Activated CD4-positive, alpha-beta memory T cell treated with anti-CD3 and anti-CD28 coated beads for 36 hours (primary cell): ENCODE results near the gene TMCC1. TPM values are rescaled to one million over a fixed set of nuclear protein-coding genes. Genes with fewer than 3 reads are reported as not detected.

Source experiments
- CTCF ChIA-PET: fragments of 350-600 bp; sonication (Branson Sonifier 250); formaldehyde crosslinking; loops from one replicate; lab custom pipeline; 2021; ENCODE audit warnings: antibody characterized with exemption, inconsistent platforms; lab: Charles Lee
- POLR2A ChIA-PET: fragments of 350-600 bp; sonication (Branson Sonifier 250); formaldehyde crosslinking; loops from one replicate; lab custom pipeline; 2021; ENCODE audit warnings: antibody characterized with exemption; lab: Charles Lee
- DNase-seq: peaks from one replicate; pipeline ENCODE4 v3.0.0-alpha.2; 2020
- H3K27ac Mint-ChIP-seq: one replicate; pipeline ENCODE4 v1.8.0; 2021; ENCODE audit warnings: mixed read lengths
- H3K27me3 Mint-ChIP-seq: one replicate; pipeline ENCODE4 v1.8.0; 2021; ENCODE audit warnings: mixed read lengths
- H3K36me3 Mint-ChIP-seq: one replicate; pipeline ENCODE4 v1.8.0; 2021; ENCODE audit warnings: mixed read lengths
- H3K4me1 Mint-ChIP-seq: one replicate; pipeline ENCODE4 v1.8.0; 2021; ENCODE audit warnings: low read depth, mixed read lengths
- H3K4me3 Mint-ChIP-seq: one replicate; pipeline ENCODE4 v1.8.0; 2021; ENCODE audit warnings: mild to moderate bottlenecking, mixed read lengths
- H3K9me3 Mint-ChIP-seq: one replicate; pipeline ENCODE4 v1.8.0; 2021; ENCODE audit warnings: mixed read lengths
- intact Hi-C: fragments of 100-400 bp; cut with micrococcal nuclease; formaldehyde crosslinking; loops from one replicate; pipeline ENCODE4 v1.15.1; 2023
- total RNA-seq, 2 experiments: library from RNA; stranded (reverse); gene quantifications; one replicate each; pipeline ENCODE4 v1.2.3, GENCODE V29; 2021

Gene TMCC1
- total RNA-seq, 2 experiments from 2014 or later = 20.6 to 20.8 TPM

GRCh38 chr3:129831503-129831902, 62.0 kb downstream of the TMCC1 start:
- DNase-seq = no peak
- H3K36me3 Mint-ChIP-seq = peaks cover 1% of the 10 kb centered on the region
- H3K4me1 Mint-ChIP-seq = peaks cover 16% of the 10 kb centered on the region
- ChIA-PET CTCF (interaction anchor here (1.6 to 9.4 kb wide), 3 partner anchors 185 to 341 kb away, joined by 5 to 56 read pairs (median 6); no protein-coding TSS in a partner anchor), POLR2A (no interaction called here)
- H3K27ac Mint-ChIP-seq = no peak overlapping the region
- intact Hi-C loops = no loop called here
- no peaks in the 10 kb centered on the region for H3K27me3 Mint-ChIP-seq
- no peak overlapping the region for H3K4me3 Mint-ChIP-seq
- H3K9me3 Mint-ChIP-seq = no peaks in the 10 kb centered on the region

GRCh38 chr3:129829640-129830039, 63.9 kb downstream of the TMCC1 start:
- H3K9me3 Mint-ChIP-seq = no peaks in the 10 kb centered on the region
- H3K4me3 Mint-ChIP-seq = no peak overlapping the region
- POLR2A ChIA-PET = no interaction called here
- no peaks in the 10 kb centered on the region for H3K27me3 Mint-ChIP-seq
- CTCF ChIA-PET = interaction anchor here (0.6 to 9.4 kb wide), 9 partner anchors 174 to 344 kb away, joined by 3 to 56 read pairs (median 5); no protein-coding TSS in a partner anchor
- intact Hi-C loops = loop anchor here (1.0 to 5.0 kb wide), 4 partner anchors 103 to 447 kb away; no protein-coding TSS in a partner anchor
- peaks cover 15% of the 10 kb centered on the region for H3K4me1 Mint-ChIP-seq
- DNase-seq = peak; percentile 31
- H3K36me3 Mint-ChIP-seq = peaks cover 1% of the 10 kb centered on the region
- H3K27ac Mint-ChIP-seq = no peak overlapping the region

GRCh38 chr3:129827765-129828164, 65.7 kb downstream of the TMCC1 start:
- intact Hi-C loops = loop anchor here (1.0 to 5.0 kb wide), 4 partner anchors 105 to 445 kb away; no protein-coding TSS in a partner anchor
- Mint-ChIP-seq H3K4me3 (no peak overlapping the region), H3K4me1 (peaks cover 15% of the 10 kb centered on the region), H3K36me3 (peaks cover 3% of the 10 kb centered on the region), H3K27ac (no peak overlapping the region), H3K9me3 (no peaks in the 10 kb centered on the region), H3K27me3 (no peaks in the 10 kb centered on the region)
- DNase-seq = peak; percentile 60
- ChIA-PET POLR2A (interaction anchor here (1.1 kb wide), 1 partner anchor 200 kb away, joined by 3 read pairs; no protein-coding TSS in a partner anchor), CTCF (interaction anchor here (1.0 to 9.4 kb wide), 6 partner anchors 17 to 337 kb away, joined by 3 to 56 read pairs (median 8); no protein-coding TSS in a partner anchor)

- no peak overlapping the region for H3K27ac Mint-ChIP-seq
- POLR2A ChIA-PET = no interaction called here
Measured at GRCh38 chr3:129824926-129825541, 68.5 kb downstream of the TMCC1 start.

GRCh38 chr3:129822679-129823078, 70.8 kb downstream of the TMCC1 start:
- no peaks in the 10 kb centered on the region for H3K9me3 Mint-ChIP-seq
- H3K4me1 Mint-ChIP-seq = peaks cover 8% of the 10 kb centered on the region
- H3K36me3 Mint-ChIP-seq = peaks cover 5% of the 10 kb centered on the region
- H3K27ac Mint-ChIP-seq = no peak overlapping the region
- no peaks in the 10 kb centered on the region for H3K27me3 Mint-ChIP-seq
- DNase-seq = no peak
- ChIA-PET CTCF (interaction anchor here (2.1 kb wide), 1 partner anchor 173 kb away, joined by 6 read pairs; no protein-coding TSS in a partner anchor), POLR2A (no interaction called here)
- H3K4me3 Mint-ChIP-seq = no peak overlapping the region
- intact Hi-C loops = no loop called here

More at GRCh38 chr3:129824926-129825541, 68.5 kb downstream of the TMCC1 start:
- peak; percentile 44 for DNase-seq
- Mint-ChIP-seq H3K36me3 (peaks cover 4% of the 10 kb centered on the region), H3K9me3 (no peaks in the 10 kb centered on the region), H3K4me1 (peaks cover 15% of the 10 kb centered on the region), H3K4me3 (no peak overlapping the region), H3K27me3 (no peaks in the 10 kb centered on the region)
- CTCF ChIA-PET = interaction anchor here (0.7 to 9.4 kb wide), 24 partner anchors 9 to 798 kb away, joined by 3 to 56 read pairs (median 3); no protein-coding TSS in a partner anchor
- intact Hi-C loops = loop anchor here (1.0 to 5.0 kb wide), 5 partner anchors 107 to 443 kb away; no protein-coding TSS in a partner anchor

GRCh38 chr3:129822241-129822640, 71.3 kb downstream of the TMCC1 start:
- Mint-ChIP-seq H3K9me3 (no peaks in the 10 kb centered on the region), H3K27me3 (no peaks in the 10 kb centered on the region), H3K27ac (no peak overlapping the region), H3K4me3 (no peak overlapping the region), H3K4me1 (peaks cover 4% of the 10 kb centered on the region), H3K36me3 (peaks cover 4% of the 10 kb centered on the region)
- ChIA-PET POLR2A (no interaction called here), CTCF (interaction anchor here (2.1 kb wide), 1 partner anchor 173 kb away, joined by 6 read pairs; no protein-coding TSS in a partner anchor)
- intact Hi-C loops = no loop called here
- DNase-seq = no peak

- DNase-seq = no peak
- H3K4me1 Mint-ChIP-seq = peaks cover 3% of the 10 kb centered on the region
- intact Hi-C loops = no loop called here
- peaks cover 4% of the 10 kb centered on the region for H3K36me3 Mint-ChIP-seq
- CTCF ChIA-PET = interaction anchor here (0.6 kb wide), 1 partner anchor 13 kb away, joined by 3 read pairs; no protein-coding TSS in a partner anchor
- H3K9me3 Mint-ChIP-seq = no peaks in the 10 kb centered on the region
- H3K4me3 Mint-ChIP-seq = no peak overlapping the region
- H3K27ac Mint-ChIP-seq = no peak overlapping the region
- POLR2A ChIA-PET = no interaction called here
- no peaks in the 10 kb centered on the region for H3K27me3 Mint-ChIP-seq
Measured at GRCh38 chr3:129820587-129820986, 72.9 kb downstream of the TMCC1 start.

- CTCF ChIA-PET = interaction anchor here (0.6 to 1.2 kb wide), 3 partner anchors 13 to 190 kb away, joined by 3 to 6 read pairs (median 4); no protein-coding TSS in a partner anchor
- Mint-ChIP-seq H3K4me3 (no peak overlapping the region), H3K27me3 (no peaks in the 10 kb centered on the region), H3K36me3 (peaks cover 6% of the 10 kb centered on the region), H3K27ac (no peak overlapping the region), H3K4me1 (peaks cover 8% of the 10 kb centered on the region), H3K9me3 (no peaks in the 10 kb centered on the region)
- POLR2A ChIA-PET = no interaction called here
- no peak for DNase-seq
- intact Hi-C loops = no loop called here
Measured at GRCh38 chr3:129812589-129812988, 80.9 kb downstream of the TMCC1 start.

- CTCF ChIA-PET = interaction anchor here (2.7 kb wide), 1 partner anchor 16 kb away, joined by 8 read pairs; no protein-coding TSS in a partner anchor
- intact Hi-C loops = no loop called here
- peaks cover 2% of the 10 kb centered on the region for H3K36me3 Mint-ChIP-seq
Measured at GRCh38 chr3:129809297-129809696, 84.2 kb downstream of the TMCC1 start.

GRCh38 chr3:129796146-129796545, 97.4 kb downstream of the TMCC1 start:
- H3K27ac Mint-ChIP-seq = no peak overlapping the region
- DNase-seq = no peak
- H3K36me3 Mint-ChIP-seq = peaks cover 2% of the 10 kb centered on the region
- H3K4me1 Mint-ChIP-seq = peaks cover 17% of the 10 kb centered on the region
- no peaks in the 10 kb centered on the region for H3K27me3 Mint-ChIP-seq
- ChIA-PET POLR2A (no interaction called here), CTCF (no interaction called here)
- no peaks in the 10 kb centered on the region for H3K9me3 Mint-ChIP-seq
- intact Hi-C loops = no loop called here
- H3K4me3 Mint-ChIP-seq = no peak overlapping the region

More at GRCh38 chr3:129809297-129809696, 84.2 kb downstream of the TMCC1 start:
- H3K4me1 Mint-ChIP-seq = peaks cover 3% of the 10 kb centered on the region
- H3K4me3 Mint-ChIP-seq = no peak overlapping the region
- H3K9me3 Mint-ChIP-seq = no peaks in the 10 kb centered on the region
- H3K27me3 Mint-ChIP-seq = no peaks in the 10 kb centered on the region
- no peak for DNase-seq
- no peak overlapping the region for H3K27ac Mint-ChIP-seq
- POLR2A ChIA-PET = no interaction called here

GRCh38 chr3:129795186-129796010, 98.1 kb downstream of the TMCC1 start:
- Mint-ChIP-seq H3K36me3 (peaks cover 2% of the 10 kb centered on the region), H3K27ac (no peak overlapping the region), H3K9me3 (no peaks in the 10 kb centered on the region), H3K4me1 (peaks cover 17% of the 10 kb centered on the region), H3K4me3 (no peak overlapping the region), H3K27me3 (no peaks in the 10 kb centered on the region)
- intact Hi-C loops = no loop called here
- POLR2A ChIA-PET = no interaction called here
- CTCF ChIA-PET = no interaction called here
- DNase-seq = no peak
